Kidney (tissue), 14 donors: Measurements from ENCODE around the gene CD2BP2. TPM values are rescaled to one million over a fixed set of nuclear protein-coding genes. Genes with fewer than 3 reads are reported as not detected.
A peak's percentile ranks its signal among the peaks of the same experiment; 100 is the strongest.

ENCODE experiments used
- DNase-seq, 5 donors: peaks; one replicate each; pipeline ENCODE4 v3.0.0-alpha.2; 2013 to 2020
- FAIRE-seq: peaks from 2 replicates; lab custom pipeline; 2012; peaks lifted over from hg19 to GRCh38; lab: Jason Lieb, UNC
- H3K27ac ChIP-seq, 2 donors: one replicate each; pipeline ENCODE4 v1.7.0; 2013; ENCODE audit warnings: low read depth in 2 of 2, low read length in 2 of 2, inconsistent platforms in 1 of 2
- H3K27me3 ChIP-seq: one replicate; pipeline ENCODE4 v1.7.1; 2013; ENCODE audit warnings: low read length, inconsistent platforms; ENCODE audit not compliant: control insufficient read depth, insufficient read depth
- H3K36me3 ChIP-seq, 3 donors: one replicate each; pipeline versions ENCODE4 v1.7.0 to v1.7.1; 2013; ENCODE audit warnings: low read length in 3 of 3, control low read depth in 1 of 3, inconsistent platforms in 1 of 3; ENCODE audit not compliant: insufficient read depth in 3 of 3, control insufficient read depth in 2 of 3
- H3K4me1 ChIP-seq, 3 donors: one replicate each; pipeline versions ENCODE4 v1.7.0 to v1.7.1; 2013; ENCODE audit warnings: low read length in 3 of 3, inconsistent platforms in 1 of 3, low read depth in 1 of 3; ENCODE audit not compliant: control insufficient read depth in 2 of 3, insufficient read depth in 2 of 3
- H3K4me3 ChIP-seq, 3 donors: one replicate each; pipeline versions ENCODE4 v1.7.0 to v1.8.1; 2013; ENCODE audit warnings: low read length in 3 of 3, control low read depth in 1 of 3, inconsistent platforms in 1 of 3
- H3K9ac ChIP-seq, 3 donors: one replicate each; pipeline versions ENCODE4 v1.7.0 to v1.7.1; 2013; ENCODE audit warnings: low read length in 3 of 3, control low read depth in 1 of 3, inconsistent platforms in 1 of 3
- H3K9me3 ChIP-seq, 3 donors: one replicate each; pipeline versions ENCODE4 v1.7.0 to v1.7.1; 2013; ENCODE audit warnings: low read length in 3 of 3, control low read depth in 1 of 3, inconsistent platforms in 1 of 3; ENCODE audit not compliant: control insufficient read depth in 2 of 3, insufficient read depth in 1 of 3
- intact Hi-C: fragments of 100-400 bp; cut with DNase I; formaldehyde crosslinking; loops from one replicate; pipeline ENCODE4 v1.11.1; 2022
- polyA plus RNA-seq: library from polyadenylated mRNA; stranded (reverse); fragments of 350-450 nt; fragmentation: Illumina TruSeq; extraction: RNeasy Lipid Tissue Mini Kit (QIAGEN cat#74804); gene quantifications from one replicate; pipeline ENCODE4 v1.2.3, GENCODE V29; 2014; ENCODE audit warnings: low read depth, low replicate concordance; ENCODE audit not compliant: insufficient read depth
- total RNA-seq: library from RNA; stranded (reverse); fragmentation: NEBNext Ultra II Directional; extraction: Animal tissue kit (Norgen Biotek cat#: 25700); gene quantifications from one replicate; pipeline ENCODE4 v1.2.1, GENCODE V29; 2021
- TF ChIP-seq, protein P1 (sequence below): IDR thresholded peaks from 3 replicates; pipeline ENCODE4 v1.5.1; 2012; ENCODE audit warnings: mild to moderate bottlenecking, moderate library complexity, borderline replicate concordance; ENCODE audit not compliant: insufficient read depth; ENCODE audit errors: extremely low read depth
- donor health status: control.
- donor health status: control.
- donor health status: control.
- donor health status: control.
- donor health status: control.
- donor health status: DM: yes; HTN: yes; CAD: no.
- donor health status: Normal renal cell carcinoma (clear cell type).

The CD2BP2 gene
- total and polyA plus RNA-seq, 2 donors from 2014 or later: 61.8 to 68.1 TPM

DNA sequence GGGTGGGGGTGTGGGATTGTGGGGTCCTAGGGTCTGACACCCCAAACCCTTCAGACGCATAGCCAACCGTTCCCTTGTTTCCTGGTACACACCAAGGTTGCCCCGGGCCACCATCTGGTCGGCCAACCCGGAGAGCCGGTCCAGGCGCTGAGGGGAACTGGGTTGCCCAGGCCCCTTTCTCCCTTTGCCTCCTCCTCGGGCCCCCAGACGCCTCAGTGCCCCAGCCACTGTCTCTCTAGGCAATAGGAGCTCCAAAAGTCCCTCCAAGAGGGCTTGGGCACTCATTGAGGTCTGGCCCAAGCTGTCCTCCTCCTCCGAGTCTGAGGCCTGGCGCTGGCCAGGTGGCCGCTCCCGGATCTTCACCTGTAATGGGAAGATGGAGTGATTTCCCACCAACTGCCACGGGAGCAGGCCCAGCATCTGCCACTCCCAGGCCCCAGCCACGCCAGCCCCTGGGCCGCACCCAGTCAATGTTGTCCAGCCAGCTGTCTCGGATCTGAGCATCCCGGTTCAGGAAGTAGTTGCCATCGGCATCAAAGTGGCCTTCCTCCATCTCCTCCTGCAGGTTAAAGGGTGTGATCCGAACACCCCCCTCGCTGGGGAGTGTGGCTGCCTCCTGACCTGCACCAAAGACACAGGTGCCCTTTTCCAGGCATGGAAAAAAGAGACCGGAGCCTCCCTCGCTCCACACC is 1.5 kb downstream of the CD2BP2 start:
- intact Hi-C loops: no loop called here
- H3K4me3 ChIP-seq: no peak overlapping the region
- DNase-seq (peak in 1 of 5 donors; percentile 75), FAIRE-seq (no peak)
- H3K4me1 ChIP-seq: peaks cover 0 to 35% (median 29%) of the 10 kb centered on the region in 3 donors
- H3K27me3 ChIP-seq: no peaks in the 10 kb centered on the region
- peaks cover 2 to 28% (median 11%) of the 10 kb centered on the region in 3 donors for H3K36me3 ChIP-seq
- H3K27ac ChIP-seq: no peak overlapping the region
- no peaks in the 10 kb centered on the region for H3K9me3 ChIP-seq
- H3K9ac ChIP-seq: peak overlapping the region in 1 of 3 donors; percentile 99
- TF ChIP-seq, protein P1, sequence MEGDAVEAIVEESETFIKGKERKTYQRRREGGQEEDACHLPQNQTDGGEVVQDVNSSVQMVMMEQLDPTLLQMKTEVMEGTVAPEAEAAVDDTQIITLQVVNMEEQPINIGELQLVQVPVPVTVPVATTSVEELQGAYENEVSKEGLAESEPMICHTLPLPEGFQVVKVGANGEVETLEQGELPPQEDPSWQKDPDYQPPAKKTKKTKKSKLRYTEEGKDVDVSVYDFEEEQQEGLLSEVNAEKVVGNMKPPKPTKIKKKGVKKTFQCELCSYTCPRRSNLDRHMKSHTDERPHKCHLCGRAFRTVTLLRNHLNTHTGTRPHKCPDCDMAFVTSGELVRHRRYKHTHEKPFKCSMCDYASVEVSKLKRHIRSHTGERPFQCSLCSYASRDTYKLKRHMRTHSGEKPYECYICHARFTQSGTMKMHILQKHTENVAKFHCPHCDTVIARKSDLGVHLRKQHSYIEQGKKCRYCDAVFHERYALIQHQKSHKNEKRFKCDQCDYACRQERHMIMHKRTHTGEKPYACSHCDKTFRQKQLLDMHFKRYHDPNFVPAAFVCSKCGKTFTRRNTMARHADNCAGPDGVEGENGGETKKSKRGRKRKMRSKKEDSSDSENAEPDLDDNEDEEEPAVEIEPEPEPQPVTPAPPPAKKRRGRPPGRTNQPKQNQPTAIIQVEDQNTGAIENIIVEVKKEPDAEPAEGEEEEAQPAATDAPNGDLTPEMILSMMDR: no peak

DNA sequence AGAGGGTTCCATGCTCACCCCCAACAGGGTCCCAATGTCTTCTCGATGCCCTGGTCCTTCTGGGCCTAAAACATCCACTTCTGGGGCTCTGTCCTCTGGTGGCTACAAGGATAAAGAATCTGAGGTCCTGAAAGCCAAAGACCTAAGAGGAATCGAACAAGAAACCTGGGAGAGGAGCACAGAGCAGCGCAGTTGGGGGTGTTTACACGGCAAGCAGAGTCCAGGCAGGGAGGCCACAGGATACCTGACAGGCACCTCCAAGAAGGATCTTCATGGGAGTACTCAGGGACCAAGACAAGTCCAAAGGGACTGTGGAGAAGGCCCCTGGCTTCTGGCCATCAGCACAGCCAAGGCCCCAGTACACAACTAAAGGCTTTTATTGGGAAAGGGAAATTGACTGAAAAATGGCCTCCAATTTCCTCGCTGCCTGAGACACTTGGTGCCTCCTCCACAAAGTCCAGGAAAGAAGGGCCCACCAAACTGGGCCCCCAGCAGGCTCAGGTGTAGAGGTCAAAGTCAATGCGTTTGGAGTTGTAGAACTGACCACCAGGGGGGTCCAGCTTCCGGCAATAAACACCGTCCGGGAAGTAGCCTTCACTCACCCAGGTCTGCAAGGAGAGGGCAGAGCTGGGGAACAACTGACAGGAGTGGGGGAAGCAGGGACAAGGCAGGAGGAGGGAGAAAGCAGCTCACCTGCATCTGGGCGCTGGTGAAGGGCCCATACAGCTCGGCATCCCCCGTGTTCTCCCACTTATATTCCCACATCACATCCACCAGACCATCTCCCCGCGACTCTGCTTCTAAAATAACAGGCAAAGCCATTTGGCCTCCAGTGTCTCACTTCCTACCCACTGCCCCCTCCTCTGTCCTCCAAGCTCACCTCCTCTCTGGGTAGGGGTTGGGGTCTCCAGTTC is 2.4 kb downstream of the CD2BP2 start:
- DNase-seq: peak in 2 of 5 donors; percentile 14 to 41
- Histone ChIP-seq H3K27me3 (no peaks in the 10 kb centered on the region), H3K36me3 (peaks cover 2 to 25% (median 8%) of the 10 kb centered on the region in 3 donors), H3K27ac (no peak overlapping the region), H3K9ac (no peak overlapping the region), H3K4me1 (peaks cover 0 to 35% (median 29%) of the 10 kb centered on the region in 3 donors), H3K9me3 (no peaks in the 10 kb centered on the region), H3K4me3 (no peak overlapping the region)
- intact Hi-C loops: no loop called here
- no peak for FAIRE-seq
- TF ChIP-seq, protein P1: no peak

DNA sequence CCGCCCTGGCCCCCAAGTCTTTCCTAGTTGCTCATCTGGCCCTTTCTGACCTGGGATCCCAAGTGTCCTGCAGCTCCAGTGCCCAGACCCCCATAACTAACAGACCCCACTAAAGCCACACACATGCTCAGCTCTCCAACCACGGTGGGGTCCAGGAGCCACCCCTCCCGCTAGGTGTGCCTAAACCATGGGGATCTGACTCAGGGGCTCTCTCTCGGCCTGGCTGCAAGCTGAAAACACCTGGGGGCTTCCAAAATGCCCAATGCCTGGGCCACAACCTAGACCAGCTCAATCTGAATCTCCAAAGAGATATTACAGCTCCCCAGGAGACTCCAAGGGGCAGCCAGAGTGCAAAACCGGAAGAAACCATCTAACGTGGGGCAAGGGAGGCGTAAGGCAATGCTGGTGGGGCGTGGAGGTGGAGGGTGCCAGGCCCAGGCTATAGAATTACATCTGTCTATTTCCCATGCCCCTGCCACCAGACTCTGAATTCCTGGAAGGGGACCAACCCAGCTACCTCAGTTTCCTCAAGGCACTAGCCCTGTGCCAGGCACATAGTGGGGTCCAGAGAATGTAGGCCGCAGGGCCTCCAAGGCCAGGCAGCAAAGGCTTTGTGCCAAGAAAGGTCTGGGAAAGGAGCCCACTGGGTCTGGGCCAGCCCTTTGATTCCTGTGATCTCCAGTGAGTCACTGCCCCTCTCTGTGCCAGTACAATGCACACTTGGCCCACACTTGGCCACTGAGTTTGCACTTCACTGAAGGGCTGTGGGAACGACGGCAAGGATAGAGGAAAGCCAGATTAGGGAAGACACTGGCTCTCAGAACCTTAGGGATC is 3.3 kb downstream of the CD2BP2 start:
- H3K27me3 ChIP-seq: no peaks in the 10 kb centered on the region
- TF ChIP-seq, protein P1: no peak
- H3K36me3 ChIP-seq: peaks cover 2 to 20% (median 2%) of the 10 kb centered on the region in 3 donors
- DNase-seq: peak in 1 of 5 donors; percentile 81
- intact Hi-C loops: no loop called here
- H3K4me1 ChIP-seq: peaks cover 0 to 35% (median 29%) of the 10 kb centered on the region in 3 donors
- H3K9me3 ChIP-seq: no peaks in the 10 kb centered on the region
- H3K9ac ChIP-seq: no peak overlapping the region
- H3K27ac ChIP-seq: peak overlapping the region in 1 of 2 donors; percentile 16
- no peak for FAIRE-seq
- H3K4me3 ChIP-seq: no peak overlapping the region
